Osteocyte (in vitro differentiated cells): Measurements from ENCODE around the gene DMD. TPM values are rescaled to one million over a fixed set of nuclear protein-coding genes. Genes with fewer than 3 reads are reported as not detected.

Experiments used
- DNase-seq: peaks from one replicate; pipeline ENCODE4 v3.0.0; 2021; ENCODE audit warnings: mixed read lengths; ENCODE audit not compliant: unreplicated experiment; ENCODE audit errors: extremely low spot score
- H3K27ac Mint-ChIP-seq: one replicate; pipeline ENCODE4 v1.8.0; 2021; ENCODE audit warnings: mild to moderate bottlenecking, mixed read lengths; ENCODE audit not compliant: unreplicated experiment
- H3K27me3 Mint-ChIP-seq: one replicate; pipeline ENCODE4 v1.8.0; 2021; ENCODE audit warnings: mixed read lengths; ENCODE audit not compliant: unreplicated experiment
- H3K36me3 Mint-ChIP-seq: one replicate; pipeline ENCODE4 v1.8.0; 2021; ENCODE audit warnings: mixed read lengths; ENCODE audit not compliant: unreplicated experiment
- H3K4me1 Mint-ChIP-seq: one replicate; pipeline ENCODE4 v1.8.0; 2021; ENCODE audit warnings: mixed read lengths; ENCODE audit not compliant: unreplicated experiment
- H3K4me3 Mint-ChIP-seq: one replicate; pipeline ENCODE4 v1.8.0; 2021; ENCODE audit warnings: mild to moderate bottlenecking, moderate library complexity, mixed read lengths; ENCODE audit not compliant: unreplicated experiment
- H3K9me3 Mint-ChIP-seq: one replicate; pipeline ENCODE4 v1.8.0; 2021; ENCODE audit warnings: mixed read lengths; ENCODE audit not compliant: unreplicated experiment
- CTCF ChIP-seq: fragments of 200-600 bp; sonication (generic); IDR thresholded peaks from 2 replicates; pipeline ENCODE4 v1.5.0; 2021; ENCODE audit warnings: antibody characterized with exemption, mild to moderate bottlenecking, moderate library complexity
- total RNA-seq: library from RNA; stranded (reverse); gene quantifications from 2 replicates; pipeline ENCODE4 v1.2.1, GENCODE V29; 2021

The DMD gene
- total RNA-seq, 1 donor from 2014 or later = 317 TPM

- Mint-ChIP-seq H3K4me3 (no peak overlapping the region), H3K27ac (no peak overlapping the region), H3K9me3 (peaks cover 4% of the 10 kb centered on the region), H3K36me3 (no peaks in the 10 kb centered on the region), H3K27me3 (no peaks in the 10 kb centered on the region), H3K4me1 (no peaks in the 10 kb centered on the region)
- DNase-seq = no peak
- TF ChIP-seq CTCF = no peak
These were observed 412.4 kb downstream of the DMD start for GRCh38 chrX:32798990-32799389.

GRCh38 chrX:32788936-32789335 is 422.4 kb downstream of the DMD start:
- DNase-seq = no peak
- no peaks in the 10 kb centered on the region for H3K36me3 Mint-ChIP-seq
- H3K4me3 Mint-ChIP-seq = no peak overlapping the region
- no peak overlapping the region for H3K27ac Mint-ChIP-seq
- no peaks in the 10 kb centered on the region for H3K4me1 Mint-ChIP-seq
- no peaks in the 10 kb centered on the region for H3K27me3 Mint-ChIP-seq
- TF ChIP-seq CTCF = no peak
- H3K9me3 Mint-ChIP-seq = no peaks in the 10 kb centered on the region

- H3K27ac Mint-ChIP-seq = no peak overlapping the region
- H3K36me3 Mint-ChIP-seq = no peaks in the 10 kb centered on the region
- no peaks in the 10 kb centered on the region for H3K9me3 Mint-ChIP-seq
- no peak for DNase-seq
- no peaks in the 10 kb centered on the region for H3K27me3 Mint-ChIP-seq
- H3K4me3 Mint-ChIP-seq = no peak overlapping the region
- no peaks in the 10 kb centered on the region for H3K4me1 Mint-ChIP-seq
- TF ChIP-seq CTCF = no peak
These were observed 431.2 kb downstream of the DMD start for GRCh38 chrX:32780109-32780508.

- Mint-ChIP-seq H3K4me1 (no peaks in the 10 kb centered on the region), H3K9me3 (no peaks in the 10 kb centered on the region), H3K27ac (no peak overlapping the region), H3K4me3 (no peak overlapping the region), H3K36me3 (no peaks in the 10 kb centered on the region), H3K27me3 (no peaks in the 10 kb centered on the region)
- TF ChIP-seq CTCF = no peak
- DNase-seq = no peak
These were observed 432.4 kb downstream of the DMD start for GRCh38 chrX:32778965-32779364.

- Mint-ChIP-seq H3K36me3 (no peaks in the 10 kb centered on the region), H3K27me3 (peaks cover 2% of the 10 kb centered on the region), H3K4me1 (no peaks in the 10 kb centered on the region), H3K9me3 (peaks cover 5% of the 10 kb centered on the region), H3K4me3 (no peak overlapping the region), H3K27ac (no peak overlapping the region)
- DNase-seq = no peak
- TF ChIP-seq CTCF = no peak
These were observed 436.4 kb downstream of the DMD start for GRCh38 chrX:32774966-32775365.
